ENCODE data around the gene ARHGAP11A. TPM values are rescaled to one million over a fixed set of nuclear protein-coding genes. Genes with fewer than 3 reads are reported as not detected.

The ARHGAP11A gene
- total and polyA plus RNA-seq, 10 of the 15 experiments (the other 5 are each of a cell fraction or from before 2014, with no cell fraction given) = 12.4 to 53.6 (median 36.5) TPM

DNA sequence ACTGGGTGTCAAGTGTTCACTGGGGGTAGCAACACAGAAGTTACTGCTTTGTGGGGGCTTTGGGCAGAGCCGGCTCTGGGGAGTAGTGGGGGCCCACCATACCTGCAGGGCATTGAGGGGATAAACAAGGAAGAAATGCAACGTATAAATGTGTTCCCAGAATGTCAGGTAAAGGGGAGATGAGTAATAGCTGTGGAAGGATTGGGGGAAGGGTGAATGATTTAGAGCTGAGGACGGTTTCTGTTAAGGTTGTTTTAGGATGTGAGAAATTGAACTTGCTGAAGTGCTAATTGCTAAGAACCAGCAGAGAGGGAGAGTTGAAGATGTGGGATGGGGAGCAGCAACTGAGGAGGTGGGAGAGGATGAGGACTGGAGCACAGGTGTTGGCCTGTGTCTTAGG is 36.9 kb downstream of the ARHGAP11A start:
- Histone ChIP-seq H3K9me3 (replicated peaks; ENCODE audit: control insufficient read depth, insufficient read depth, low read length) (no peaks in the 10 kb centered on the region), H4K20me1 (ENCODE audit: control insufficient read depth, insufficient read depth) (no peaks in the 10 kb centered on the region), H3K79me2 (ENCODE audit: control insufficient read depth, insufficient read depth, low read length) (no peaks in the 10 kb centered on the region), H3K4me2 (ENCODE audit: control insufficient read depth, insufficient read depth) (no peak overlapping the region), H3K27ac (ENCODE audit: control insufficient read depth, insufficient read depth) (peak overlapping the region; percentile 19; the same call in 1 of the 2 replicates), H2AFZ (ENCODE audit: control insufficient read depth, low read depth, low read length) (no peak overlapping the region), H3K4me1 (ENCODE audit: control insufficient read depth, insufficient read depth, low read length) (no peaks in the 10 kb centered on the region), H3K4me3 (no peak overlapping the region), H3K9ac (ENCODE audit: control insufficient read depth, insufficient read depth, low read length) (no peak overlapping the region), H3K27me3 (replicated peaks in 1 of 2; ENCODE audit: control insufficient read depth in 2 of 2, insufficient read depth in 2 of 2, low read length in 1 of 2) (no peaks in the 10 kb centered on the region), H3K36me3 (ENCODE audit: control insufficient read depth in 2 of 2, insufficient read depth in 2 of 2, low read length in 1 of 2) (peaks cover 0 to 10% of the 10 kb centered on the region in 2 experiments; a peak in 2 of 4 replicates)
- WGBS (ENCODE audit: insufficient coverage, insufficient replicate concordance, low lambda C conversion rate, missing lambda C conversion rate) = 74% methylated on average over 3 of the region's 3 CpGs
- in situ Hi-C loops (cut with MboI) = no loop called here
- SMC1A ChIA-PET (ENCODE audit: uncharacterized antibody, unreplicated experiment) = no interaction called here
- no peak for FAIRE-seq
- no TSS peak for BruUV-seq (replicated peaks)
- POLR2A ChIA-PET = no interaction called here
- RAD21 ChIA-PET (ENCODE audit: unreplicated experiment) = interaction anchor here (0.7 kb wide), 1 partner anchor 10 kb away, joined by 3 read pairs; no protein-coding TSS in a partner anchor
- intact Hi-C loops (cut with micrococcal nuclease; ENCODE audit: unreplicated experiment) = no loop called here
- TF ChIP-seq CHD2 (IDR thresholded peaks at IDR 0.05; ENCODE audit: borderline replicate concordance, low read depth, low read length) = no peak
- TF ChIP-seq CBX5 (IDR thresholded peaks at IDR 0.05; ENCODE audit: low read depth) = no peak
- TF ChIP-seq POU2F2 (IDR thresholded peaks at IDR 0.05; ENCODE audit: borderline replicate concordance, low read depth, low read length) = no peak
- TF ChIP-seq CEBPZ (IDR thresholded peaks at IDR 0.05; ENCODE audit: low read depth, low read length) = no peak
- TF ChIP-seq TAF1 (IDR thresholded peaks at IDR 0.05; ENCODE audit: borderline replicate concordance, low read depth, low read length) = no peak
- no peak for TF ChIP-seq USF2 (IDR thresholded peaks at IDR 0.05; ENCODE audit: borderline replicate concordance, low read depth, low read length)
- TF ChIP-seq, protein P1, sequence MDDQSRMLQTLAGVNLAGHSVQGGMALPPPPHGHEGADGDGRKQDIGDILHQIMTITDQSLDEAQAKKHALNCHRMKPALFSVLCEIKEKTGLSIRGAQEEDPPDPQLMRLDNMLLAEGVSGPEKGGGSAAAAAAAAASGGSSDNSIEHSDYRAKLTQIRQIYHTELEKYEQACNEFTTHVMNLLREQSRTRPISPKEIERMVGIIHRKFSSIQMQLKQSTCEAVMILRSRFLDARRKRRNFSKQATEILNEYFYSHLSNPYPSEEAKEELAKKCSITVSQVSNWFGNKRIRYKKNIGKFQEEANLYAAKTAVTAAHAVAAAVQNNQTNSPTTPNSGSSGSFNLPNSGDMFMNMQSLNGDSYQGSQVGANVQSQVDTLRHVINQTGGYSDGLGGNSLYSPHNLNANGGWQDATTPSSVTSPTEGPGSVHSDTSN (IDR thresholded peaks at IDR 0.05; ENCODE audit: insufficient replicate concordance, low read depth, low read length) = no peak
- TF ChIP-seq, protein P2, sequence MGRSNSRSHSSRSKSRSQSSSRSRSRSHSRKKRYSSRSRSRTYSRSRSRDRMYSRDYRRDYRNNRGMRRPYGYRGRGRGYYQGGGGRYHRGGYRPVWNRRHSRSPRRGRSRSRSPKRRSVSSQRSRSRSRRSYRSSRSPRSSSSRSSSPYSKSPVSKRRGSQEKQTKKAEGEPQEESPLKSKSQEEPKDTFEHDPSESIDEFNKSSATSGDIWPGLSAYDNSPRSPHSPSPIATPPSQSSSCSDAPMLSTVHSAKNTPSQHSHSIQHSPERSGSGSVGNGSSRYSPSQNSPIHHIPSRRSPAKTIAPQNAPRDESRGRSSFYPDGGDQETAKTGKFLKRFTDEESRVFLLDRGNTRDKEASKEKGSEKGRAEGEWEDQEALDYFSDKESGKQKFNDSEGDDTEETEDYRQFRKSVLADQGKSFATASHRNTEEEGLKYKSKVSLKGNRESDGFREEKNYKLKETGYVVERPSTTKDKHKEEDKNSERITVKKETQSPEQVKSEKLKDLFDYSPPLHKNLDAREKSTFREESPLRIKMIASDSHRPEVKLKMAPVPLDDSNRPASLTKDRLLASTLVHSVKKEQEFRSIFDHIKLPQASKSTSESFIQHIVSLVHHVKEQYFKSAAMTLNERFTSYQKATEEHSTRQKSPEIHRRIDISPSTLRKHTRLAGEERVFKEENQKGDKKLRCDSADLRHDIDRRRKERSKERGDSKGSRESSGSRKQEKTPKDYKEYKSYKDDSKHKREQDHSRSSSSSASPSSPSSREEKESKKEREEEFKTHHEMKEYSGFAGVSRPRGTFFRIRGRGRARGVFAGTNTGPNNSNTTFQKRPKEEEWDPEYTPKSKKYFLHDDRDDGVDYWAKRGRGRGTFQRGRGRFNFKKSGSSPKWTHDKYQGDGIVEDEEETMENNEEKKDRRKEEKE (IDR thresholded peaks at IDR 0.05) = no peak
- TF ChIP-seq BCL11A (IDR thresholded peaks at IDR 0.05; ENCODE audit: low read depth, low read length) = no peak
- no peak for TF ChIP-seq ZSCAN29 (IDR thresholded peaks at IDR 0.05)
- TF ChIP-seq ZNF24 (IDR thresholded peaks at IDR 0.05) = no peak
- TF ChIP-seq GATAD2B (conservative IDR thresholded peaks at IDR 0.05; ENCODE audit: low read depth) = no peak
- no peak for TF ChIP-seq HDGF (IDR thresholded peaks at IDR 0.05)
- no peak for TF ChIP-seq CBX3 (IDR thresholded peaks at IDR 0.05; ENCODE audit: borderline replicate concordance, low read depth)
- TF ChIP-seq BRCA1 (IDR thresholded peaks at IDR 0.05; ENCODE audit: low read depth, low read length) = no peak
- TF ChIP-seq YY1 (IDR thresholded peaks at IDR 0.05; ENCODE audit: low read depth, low read length) = no peak
- no peak for TF ChIP-seq ZBED1 (IDR thresholded peaks at IDR 0.05; ENCODE audit: borderline replicate concordance)
- TF ChIP-seq TCF7 (IDR thresholded peaks at IDR 0.05; ENCODE audit: borderline replicate concordance) = no peak
- DNase-seq (ENCODE audit: low read depth, low spot score) = no peak
- no peak for ATAC-seq
- CTCF ChIA-PET = interaction anchor here (1.0 to 3.3 kb wide), 7 partner anchors 8 to 342 kb away, joined by 3 to 34 read pairs (median 4); no protein-coding TSS in a partner anchor
